GM23248 (cell line): Measurements from ENCODE around the gene ZCCHC2.

ENCODE experiments used
- EZH2 ChIP-seq: fragments of 200-600 bp; sonication (generic); IDR thresholded peaks from 2 replicates; pipeline ENCODE4 v1.6.1; 2018; ENCODE audit warnings: antibody characterized with exemption, mild to moderate bottlenecking; ENCODE audit not compliant: insufficient read depth, poor library complexity, severe bottlenecking
- EZH2phosphoT487 ChIP-seq: fragments of 200-600 bp; sonication (generic); IDR thresholded peaks from 2 replicates; pipeline ENCODE4 v1.6.1; 2018; ENCODE audit warnings: antibody characterized with exemption, moderate library complexity, mild to moderate bottlenecking, low read depth; ENCODE audit not compliant: insufficient read depth

DNA sequence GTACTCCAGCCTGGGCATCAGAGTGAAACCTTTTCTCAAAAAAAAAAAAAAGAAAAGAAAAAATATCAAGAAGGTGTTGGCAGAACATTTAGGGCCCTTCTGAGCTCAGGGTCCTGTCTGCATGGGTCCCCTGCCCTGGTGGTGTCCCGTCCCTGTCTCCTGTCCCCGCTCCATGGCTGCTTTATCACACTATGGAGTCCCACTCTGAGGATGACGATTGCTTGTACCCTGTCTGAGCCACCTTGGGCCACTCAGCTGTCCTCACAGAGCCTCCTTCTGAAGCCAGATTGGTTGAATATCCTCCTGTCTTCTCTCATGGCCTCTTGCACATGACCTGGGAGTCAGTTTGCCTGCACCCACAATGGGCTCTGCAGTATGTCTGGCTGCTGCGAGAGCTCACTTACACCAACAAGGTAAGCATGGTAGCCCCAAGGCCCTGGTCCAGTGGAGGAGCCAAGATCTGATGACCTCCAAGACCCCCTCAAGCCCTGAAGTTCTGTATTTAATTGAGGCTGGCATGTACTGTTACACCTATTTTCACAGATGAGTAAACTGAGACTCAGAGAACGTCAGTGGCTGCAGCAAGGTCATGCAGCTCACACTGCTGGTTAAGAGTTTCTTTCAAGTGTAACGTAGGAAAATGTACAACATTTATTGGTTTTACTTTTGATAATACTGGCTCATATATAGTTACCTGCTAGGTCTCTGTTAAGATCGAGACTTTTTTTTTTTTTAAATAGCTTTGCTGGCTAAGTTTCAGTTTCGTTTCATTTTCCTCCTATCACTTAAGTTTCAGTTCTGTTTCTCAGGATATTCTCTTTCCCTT lies 16.9 kb upstream of the ZCCHC2 start:
- TF ChIP-seq EZH2 (no peak), EZH2phosphoT487 (no peak)
